WTC11 (cell line): ENCODE measurements around the gene SWI5.

Experiments
- E2F5 ChIP-seq: sonication (generic); formaldehyde crosslinking; IDR thresholded peaks from 2 replicates; pipeline ENCODE4 v1.8.1; 2022; ENCODE audit warnings: mild to moderate bottlenecking, moderate library complexity, missing genetic modification reagents
- ZNF121 ChIP-seq: sonication (generic); formaldehyde crosslinking; IDR thresholded peaks from 2 replicates; pipeline ENCODE4 v1.8.0; 2023; ENCODE audit warnings: missing genetic modification reagents
- ZNF232 ChIP-seq: sonication (generic); formaldehyde crosslinking; IDR thresholded peaks from 2 replicates; pipeline ENCODE4 v1.8.0; 2022; ENCODE audit warnings: mild to moderate bottlenecking, missing genetic modification reagents

- TF ChIP-seq ZNF121 (CRISPR knock-in tag) = no peak
- TF ChIP-seq ZNF232 (CRISPR knock-in tag) = no peak
- TF ChIP-seq E2F5 (CRISPR knock-in tag) = no peak
Measured at GRCh38 chr9:128292009-128292408, 15.9 kb downstream of the SWI5 start.
